HL-60/S4 treated with phorbol 12-myristate 13-acetate at 8.2 ng/mL for 4 days and 3 days (cell line): ENCODE data around the gene KLB.

ENCODE experiments used
- in situ Hi-C: fragments of 300-500 bp; cut with MboI; formaldehyde crosslinking; loops from 2 replicates; pipeline ENCODE4 v1.15.0; 2022; ENCODE audit warnings: low sequenced_read_pairs

The KLB gene

GRCh38 chr4:39458505-39459300 is 52.0 kb downstream of the KLB start, which contains the start of the genes LIAS and RPL9:
Gene LIAS, plus strand, starts transcription at chr4:39459056. Its CDS starts 62 bp downstream, at chr4:39459118.
Gene RPL9, minus strand, starts transcription at chr4:39458922. Its CDS starts 483 bp downstream, at chr4:39458439.
- in situ Hi-C loops, result no loop called here

- in situ Hi-C loops, result no loop called here
These were observed 58.3 kb downstream of the KLB start for GRCh38 chr4:39464886-39465501.

GRCh38 chr4:39466747-39467146 is 60.0 kb downstream of the KLB start:
- in situ Hi-C loops, result no loop called here

GRCh38 chr4:39467464-39467863 is 60.7 kb downstream of the KLB start:
- in situ Hi-C loops, result no loop called here

- in situ Hi-C loops, result no loop called here
These were observed 62.8 kb downstream of the KLB start for GRCh38 chr4:39469429-39470077.

- in situ Hi-C loops, result no loop called here
These were observed 63.7 kb downstream of the KLB start for GRCh38 chr4:39470402-39470801.

- in situ Hi-C loops, result no loop called here
These were observed 65.7 kb downstream of the KLB start for GRCh38 chr4:39472396-39472795.

- in situ Hi-C loops, result no loop called here
These were observed 69.6 kb downstream of the KLB start for GRCh38 chr4:39476187-39476895.

GRCh38 chr4:39480251-39480650 is 73.5 kb downstream of the KLB start:
- in situ Hi-C loops, result no loop called here

- in situ Hi-C loops, result no loop called here
These were observed 74.4 kb downstream of the KLB start for GRCh38 chr4:39480902-39481695.

- in situ Hi-C loops, result no loop called here
These were observed 78.0 kb downstream of the KLB start for GRCh38 chr4:39484582-39485272.

- in situ Hi-C loops, result no loop called here
These were observed 79.6 kb downstream of the KLB start for GRCh38 chr4:39486221-39486804.

- in situ Hi-C loops, result no loop called here
These were observed 83.6 kb downstream of the KLB start for GRCh38 chr4:39490322-39490721.

- in situ Hi-C loops, result no loop called here
These were observed 87.6 kb downstream of the KLB start for GRCh38 chr4:39494354-39494753.

- in situ Hi-C loops, result no loop called here
These were observed 88.9 kb downstream of the KLB start for GRCh38 chr4:39495446-39496213.

- in situ Hi-C loops, result no loop called here
These were observed 91.4 kb downstream of the KLB start for GRCh38 chr4:39497909-39498726.

GRCh38 chr4:39498727-39499020 is 91.9 kb downstream of the KLB start:
- in situ Hi-C loops, result no loop called here
